ENCODE results near the gene LHX5. TPM values are rescaled to one million over a fixed set of nuclear protein-coding genes. Genes with fewer than 3 reads are reported as not detected.

Gene LHX5
- total RNA-seq, 1 experiment from 2014 or later, result 0.12 TPM

- DNase-seq (ENCODE audit: low read depth), result no peak
These were observed 6.6 kb downstream of the LHX5 start for GRCh38 chr12:113464852-113465719.

DNA sequence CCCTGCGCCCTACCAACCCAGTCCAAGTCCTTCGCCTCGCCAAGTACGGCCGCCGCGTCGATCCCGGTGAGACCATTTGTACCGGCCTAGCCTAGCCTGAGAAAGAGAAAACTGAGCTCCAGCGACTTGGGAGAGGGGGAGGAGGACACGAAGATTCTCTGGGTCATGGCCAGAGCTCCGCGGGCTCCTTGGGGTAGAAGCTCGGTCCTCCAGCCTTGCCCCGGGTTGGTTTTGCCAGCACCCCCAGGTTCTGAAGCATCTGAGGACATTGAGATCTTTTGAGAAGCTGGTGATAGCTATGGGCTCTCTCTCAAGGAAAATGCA, 7.3 kb downstream of the LHX5 start:
- no peak for DNase-seq (ENCODE audit: low read depth)

DNA sequence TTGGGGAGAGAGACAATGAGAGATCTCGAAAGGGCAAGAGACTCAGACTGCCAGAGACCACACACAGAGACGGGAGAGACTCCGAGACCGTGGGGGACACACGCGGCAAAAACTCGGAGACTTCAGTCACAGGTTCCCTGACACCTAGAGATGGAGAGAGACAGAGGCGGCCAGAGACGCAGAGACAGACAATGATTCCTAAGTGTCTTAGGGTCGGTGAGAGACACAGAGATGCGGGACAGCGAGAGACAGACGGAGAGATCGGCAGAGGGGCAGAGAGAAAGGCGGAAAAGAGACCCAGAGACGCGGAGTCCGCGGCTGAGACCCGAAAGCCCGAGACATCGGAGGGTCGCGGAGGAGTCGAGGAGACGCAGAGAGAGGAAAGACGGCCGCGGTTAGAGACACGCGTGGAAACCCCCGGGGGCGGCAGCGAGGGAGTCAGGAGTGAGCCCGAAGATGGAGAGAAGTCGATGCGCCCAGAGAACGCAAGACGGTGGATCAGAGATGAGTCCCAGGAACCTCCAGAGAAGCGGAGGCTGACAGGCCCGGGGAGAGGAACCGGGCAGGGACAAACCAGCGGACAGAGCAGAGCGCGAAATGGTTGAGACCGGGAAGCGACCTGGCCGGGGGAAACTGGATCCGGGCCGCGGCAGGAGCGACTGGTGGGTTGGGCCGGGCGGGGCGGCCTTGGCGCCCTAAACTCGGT, 7.8 kb downstream of the LHX5 start:
- no peak for DNase-seq (ENCODE audit: low read depth)

GRCh38 chr12:113462998-113463745, 8.5 kb downstream of the LHX5 start:
- DNase-seq (ENCODE audit: low read depth), result no peak

DNA sequence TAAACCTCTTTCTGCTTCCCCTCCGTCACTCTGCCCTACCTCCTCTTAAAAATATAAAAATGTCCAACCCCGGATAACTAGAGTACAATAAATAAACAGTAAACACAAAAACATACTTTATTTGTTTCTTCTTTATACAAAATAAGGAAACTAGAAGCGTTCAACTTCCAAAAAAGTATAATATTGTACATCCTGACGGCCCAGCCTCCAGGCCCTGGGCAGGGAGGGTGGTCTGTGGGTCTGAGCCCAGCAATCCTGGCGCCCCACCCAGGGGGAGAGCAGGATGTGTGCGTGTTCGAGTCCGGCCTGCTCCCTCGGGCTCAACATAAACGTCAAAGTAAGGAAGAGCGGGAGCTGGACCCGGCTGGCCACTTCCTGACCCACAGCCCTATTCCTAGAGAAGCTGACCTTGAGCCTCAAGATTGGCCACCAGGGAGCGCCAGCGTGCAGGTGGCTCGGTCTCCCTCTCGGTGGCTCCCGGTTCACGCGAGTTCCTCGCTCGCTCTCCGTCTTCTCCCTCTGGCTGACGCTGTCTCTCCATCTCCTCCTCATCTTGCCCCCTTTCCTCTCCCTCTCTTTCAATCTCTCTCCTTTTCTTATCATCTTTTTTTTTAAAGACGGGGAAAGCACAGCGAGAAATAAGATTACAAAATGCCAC, 9.4 kb downstream of the LHX5 start:
- peak; percentile 67 for DNase-seq (ENCODE audit: low read depth)

- peak; percentile 22 for DNase-seq (ENCODE audit: low read depth)
These were observed 10.0 kb downstream of the LHX5 start for GRCh38 chr12:113461666-113462065.

DNA sequence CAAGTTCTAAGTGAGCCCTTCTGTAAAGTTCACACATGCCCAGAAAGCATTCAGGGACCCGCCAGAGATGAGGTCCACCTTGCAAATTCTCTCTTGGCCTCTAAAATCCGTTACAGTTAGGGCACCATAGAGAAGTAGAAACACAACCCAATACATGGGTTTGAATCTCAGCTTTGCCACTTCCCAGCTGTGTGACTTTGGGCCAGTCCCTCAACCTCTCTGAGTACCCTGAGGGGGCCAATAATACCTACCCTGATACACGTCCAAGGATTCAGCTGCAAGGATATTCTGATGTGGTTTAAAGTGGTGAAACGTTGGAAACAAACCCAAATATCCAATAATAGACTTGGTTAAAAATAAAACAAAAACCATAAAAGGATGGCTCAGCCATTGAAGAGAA, 11.7 kb downstream of the LHX5 start:
- DNase-seq (ENCODE audit: low read depth), result no peak

GRCh38 chr12:113457710-113458109, 14.0 kb downstream of the LHX5 start:
- DNase-seq (ENCODE audit: low read depth), result no peak

DNA sequence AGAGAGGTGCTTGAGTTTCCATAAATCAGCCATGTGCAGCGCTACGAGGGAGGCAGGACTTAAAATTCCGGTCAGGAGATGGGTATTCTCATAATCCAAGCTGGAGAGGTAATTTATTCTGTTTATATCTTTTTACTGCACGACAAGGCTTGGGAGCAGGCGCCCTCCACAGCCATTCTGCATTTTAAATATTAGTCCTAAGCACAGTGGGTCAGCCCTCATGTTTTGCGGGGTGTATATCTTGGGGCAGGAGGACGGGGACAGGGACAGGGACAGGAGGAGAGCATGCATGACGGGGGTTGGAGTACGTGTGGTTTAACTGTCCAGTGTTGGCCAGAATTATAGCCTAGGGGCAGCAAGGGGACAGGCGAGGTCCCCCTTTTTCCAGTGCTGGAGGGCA, 14.5 kb downstream of the LHX5 start:
- no peak for DNase-seq (ENCODE audit: low read depth)

GRCh38 chr12:113456761-113457160, 14.9 kb downstream of the LHX5 start:
- no peak for DNase-seq (ENCODE audit: low read depth)

DNA sequence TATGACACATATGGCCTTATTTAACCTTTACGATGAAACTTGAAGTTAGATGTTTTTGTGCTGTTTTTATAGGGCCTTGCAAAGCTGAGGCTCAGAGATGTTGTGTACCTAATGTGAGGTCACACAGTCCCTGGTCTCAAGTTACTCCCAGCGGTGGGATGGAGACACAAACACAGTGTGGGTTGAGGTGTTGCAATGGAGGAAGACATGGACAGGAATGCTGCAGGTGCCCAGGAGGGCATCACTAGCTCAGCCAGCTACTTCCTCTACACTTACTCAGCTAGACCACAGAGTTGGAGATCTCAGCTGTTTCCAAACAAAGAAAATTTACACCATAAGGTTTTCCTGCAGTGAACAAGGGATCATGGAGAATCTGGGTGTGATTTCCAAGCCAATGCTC, 15.5 kb downstream of the LHX5 start:
- DNase-seq (ENCODE audit: low read depth), result no peak

DNA sequence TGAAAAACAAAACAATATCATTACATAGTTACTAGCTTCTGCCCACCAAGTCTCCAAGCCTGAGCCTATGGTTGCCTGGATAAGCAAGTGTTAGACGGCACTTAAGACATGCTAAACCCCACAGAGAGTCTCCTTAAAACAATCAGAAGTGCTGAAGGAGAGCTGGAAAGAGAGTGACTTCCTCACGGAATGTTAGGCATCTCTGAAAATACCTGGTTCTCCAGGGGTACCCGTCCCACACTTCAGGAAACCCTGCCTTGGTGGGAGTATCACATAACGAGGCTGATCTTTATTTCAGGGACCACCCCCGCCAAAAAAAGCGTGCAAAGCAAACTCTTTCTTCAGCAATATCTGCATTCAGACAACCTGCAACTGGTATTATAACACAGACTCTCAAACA, 18.3 kb downstream of the LHX5 start:
- no peak for DNase-seq (ENCODE audit: low read depth)

GRCh38 chr12:113452458-113452857, 19.2 kb downstream of the LHX5 start:
- DNase-seq (ENCODE audit: low read depth), result no peak

DNA sequence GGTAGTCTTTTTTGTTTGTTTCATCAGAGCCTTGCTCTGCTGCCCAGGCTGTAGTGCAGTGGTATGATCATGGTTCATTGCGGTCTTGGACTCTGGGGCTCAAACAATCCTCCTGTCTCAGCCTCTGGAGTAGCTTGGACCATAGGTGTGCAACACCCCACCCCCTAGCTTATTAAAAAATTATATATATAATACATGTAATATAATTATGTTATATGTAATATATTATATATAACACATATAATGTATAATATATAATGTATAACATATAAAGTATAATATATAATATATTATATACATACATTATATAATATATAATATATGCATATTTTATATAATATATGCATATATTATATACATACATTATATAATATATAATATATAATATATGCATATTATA, 21.8 kb downstream of the LHX5 start:
- no peak for DNase-seq (ENCODE audit: low read depth)

GRCh38 chr12:113449299-113449698, 22.4 kb downstream of the LHX5 start:
- DNase-seq (ENCODE audit: low read depth), result no peak

DNA sequence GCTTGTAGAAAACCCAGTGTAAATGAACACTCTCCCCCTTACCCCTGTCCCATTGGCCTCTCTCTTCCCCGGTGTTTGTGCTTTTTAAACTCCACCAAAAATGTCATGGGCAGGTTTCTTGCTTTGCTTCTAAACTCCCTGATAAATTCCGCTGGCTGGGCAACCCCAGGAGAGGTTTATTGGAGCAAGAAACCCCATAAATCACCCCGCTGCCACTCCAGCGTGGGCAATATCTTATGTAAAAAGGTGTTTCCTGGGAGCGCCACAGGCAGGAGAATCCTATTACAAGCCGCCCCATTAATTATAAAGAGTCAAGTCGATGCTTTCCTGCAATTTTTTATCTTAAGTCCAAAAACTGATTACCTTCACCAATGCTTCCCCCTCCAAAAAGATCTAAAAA, 22.8 kb downstream of the LHX5 start:
- DNase-seq (ENCODE audit: low read depth), result no peak

- peak; percentile 43 for DNase-seq (ENCODE audit: low read depth)
These were observed 26.0 kb downstream of the LHX5 start for GRCh38 chr12:113445544-113446171.

DNA sequence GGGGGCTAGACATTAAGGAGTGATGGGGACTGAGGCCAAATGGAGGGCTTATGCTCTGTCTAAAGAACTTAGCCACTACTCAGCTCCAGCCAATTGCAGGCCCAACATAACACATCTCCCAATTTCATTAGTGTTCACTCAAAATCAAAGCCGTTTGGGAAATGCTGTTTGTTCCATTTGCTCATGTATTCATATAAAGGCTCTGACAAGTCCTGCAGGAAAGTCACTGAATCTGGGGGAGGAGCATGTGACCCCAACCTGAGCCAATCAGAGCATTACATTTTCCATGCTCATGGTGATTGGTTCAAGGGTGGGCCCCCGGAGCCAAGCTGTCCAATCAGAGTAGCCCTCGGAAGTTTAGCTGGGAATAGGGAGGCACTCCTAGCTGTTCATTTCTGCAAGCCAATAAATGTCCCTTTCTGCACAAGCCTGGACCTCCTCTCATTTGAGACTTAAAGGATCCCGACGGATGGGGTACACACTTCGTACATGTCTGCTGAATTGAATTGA, 28.6 kb downstream of the LHX5 start:
- DNase-seq (ENCODE audit: low read depth), result no peak

- DNase-seq (ENCODE audit: low read depth), result no peak
These were observed 30.5 kb downstream of the LHX5 start for GRCh38 chr12:113440947-113441782.

DNA sequence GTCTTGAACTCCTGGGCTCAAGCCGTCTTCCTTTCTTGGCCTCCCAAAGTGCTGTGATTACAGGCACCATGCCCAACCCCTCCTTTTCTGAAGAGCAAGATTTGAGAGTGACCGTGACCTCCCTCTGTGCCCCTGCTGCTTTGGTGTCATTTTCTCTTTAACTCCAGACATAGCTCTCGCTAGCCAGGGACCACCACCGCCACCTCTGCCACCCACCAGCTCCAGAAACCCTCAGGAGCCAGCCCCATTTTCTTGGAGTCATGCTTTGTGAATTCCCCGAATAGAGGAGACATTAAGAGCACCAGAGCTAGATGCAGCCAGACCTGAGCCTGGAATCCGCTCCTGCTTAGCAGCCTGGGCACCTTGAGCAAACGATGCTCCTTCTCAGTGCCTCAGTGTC, 31.3 kb downstream of the LHX5 start:
- DNase-seq (ENCODE audit: low read depth), result no peak
